Measurements from ENCODE around the gene FOXA1.

GRCh38 chr14:37544407-37544806, 50.6 kb downstream of the FOXA1 start:
- TF ChIP-seq CTCF (conservative IDR thresholded peaks at IDR 0.05 in 1 of 2, IDR thresholded peaks at IDR 0.05 in 1 of 2; ENCODE audit: low read depth in 1 of 2, low read length in 2 of 2) = no peak
- TF ChIP-seq EZH2 (IDR thresholded peaks at IDR 0.05; ENCODE audit: low read length, missing control alignments) = no peak
